Effector CD4-positive, alpha-beta T cell (primary cell): ENCODE measurements around the gene ALCAM.
"Not testable (repeated sequence)": the region's sequence is repeated elsewhere in the genome, so short reads cannot be mapped to it uniquely, and the experiment has no call there.

Experiments
- DNase-seq: peaks from one replicate; pipeline ENCODE4 v3.0.0-alpha.2; 2020

The ALCAM gene

DNA sequence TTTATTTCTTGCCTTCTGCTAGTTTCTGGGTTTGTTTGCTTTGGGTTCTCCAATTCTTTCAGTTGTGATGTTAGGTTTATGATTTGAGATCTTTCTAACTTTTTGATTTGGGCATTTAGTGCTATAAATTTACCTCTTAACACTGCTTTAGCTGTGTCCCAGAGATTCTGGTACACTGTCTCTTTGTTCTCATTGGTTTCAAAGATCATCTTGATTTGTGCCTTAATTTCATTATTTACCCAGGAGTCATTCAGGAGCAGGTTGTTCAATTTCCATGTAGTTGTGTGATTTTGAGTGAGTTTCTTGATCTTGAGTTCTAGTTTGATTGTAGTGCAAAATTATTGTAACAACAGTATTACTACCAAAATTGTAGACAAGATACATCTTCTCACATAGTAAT, 25.9 kb downstream of the ALCAM start:
- not testable (repeated sequence) for DNase-seq

DNA sequence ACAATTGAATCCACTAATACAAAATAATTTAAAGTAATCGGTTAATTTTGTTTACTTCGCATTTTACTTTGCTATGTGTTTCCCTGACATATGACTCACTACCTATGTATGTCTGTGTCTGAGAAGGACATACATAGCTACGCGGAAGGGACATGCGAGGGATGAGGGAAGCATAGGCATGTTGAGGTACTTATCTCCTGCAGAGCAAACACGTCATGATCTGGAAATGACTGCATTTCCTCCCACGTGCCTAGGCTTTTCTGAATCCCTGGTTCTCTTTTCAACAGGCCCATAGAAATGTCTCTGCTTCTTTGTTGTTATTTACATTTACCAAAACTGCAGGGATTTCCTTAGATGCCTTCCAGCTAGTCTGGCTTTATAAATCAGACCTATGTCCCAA, 27.5 kb downstream of the ALCAM start:
- DNase-seq: no peak

DNA sequence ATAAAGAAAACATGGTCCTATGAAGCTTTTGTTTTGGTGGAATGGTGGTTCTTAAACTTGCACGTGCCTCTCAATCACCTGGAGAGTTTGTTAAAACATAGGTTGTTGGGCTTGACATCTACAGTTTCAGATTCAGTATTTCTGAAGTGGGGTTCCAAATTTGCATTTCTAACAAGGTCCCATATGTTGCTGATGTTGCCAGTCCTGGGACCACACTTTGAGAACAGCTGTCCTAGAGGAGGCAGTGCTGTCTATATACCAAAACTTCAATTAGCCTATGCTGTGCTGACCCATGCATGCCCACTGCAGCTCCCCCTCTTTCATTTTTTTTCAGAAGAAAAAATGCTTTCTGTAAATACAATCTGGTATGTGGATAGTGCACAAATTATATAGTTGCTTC, 31.3 kb downstream of the ALCAM start:
- DNase-seq: no peak

DNA sequence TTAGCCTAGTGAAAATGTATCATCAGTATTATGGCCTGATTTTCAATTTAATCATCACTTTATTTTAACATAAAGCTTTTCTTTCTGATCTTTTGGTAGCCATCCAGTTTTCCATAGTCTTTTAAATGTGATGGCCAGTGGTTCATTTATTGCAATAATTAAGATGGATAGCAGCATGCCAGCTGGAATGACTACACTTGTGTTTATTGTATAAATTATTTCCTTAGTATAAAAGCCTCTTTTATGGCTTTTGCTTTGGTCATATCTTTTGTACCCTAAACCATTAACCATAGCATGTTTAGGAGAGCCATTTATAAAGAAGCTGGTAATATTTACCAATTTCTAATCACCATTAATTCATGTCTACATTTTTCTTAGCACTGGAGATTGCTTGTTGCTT, 31.7 kb downstream of the ALCAM start:
- DNase-seq: no peak

DNA sequence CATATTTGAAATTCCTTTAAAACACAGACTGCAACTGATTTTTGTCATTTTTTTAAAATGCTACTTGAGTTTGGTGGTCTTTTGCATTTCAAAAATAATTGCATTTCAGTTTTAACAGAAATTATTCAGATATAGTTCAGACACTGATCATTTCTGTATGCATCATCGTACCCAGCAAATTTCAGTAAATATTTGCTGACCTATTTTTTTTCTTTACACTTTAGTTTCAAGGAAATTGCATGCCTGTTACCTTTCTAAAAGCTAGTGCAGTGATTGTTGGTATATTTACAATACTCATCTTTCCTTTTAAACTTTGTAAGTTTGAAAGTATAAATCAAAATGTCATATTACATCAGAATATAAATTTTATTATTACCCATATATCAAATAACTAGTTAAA, 32.4 kb downstream of the ALCAM start:
- no peak for DNase-seq

DNA sequence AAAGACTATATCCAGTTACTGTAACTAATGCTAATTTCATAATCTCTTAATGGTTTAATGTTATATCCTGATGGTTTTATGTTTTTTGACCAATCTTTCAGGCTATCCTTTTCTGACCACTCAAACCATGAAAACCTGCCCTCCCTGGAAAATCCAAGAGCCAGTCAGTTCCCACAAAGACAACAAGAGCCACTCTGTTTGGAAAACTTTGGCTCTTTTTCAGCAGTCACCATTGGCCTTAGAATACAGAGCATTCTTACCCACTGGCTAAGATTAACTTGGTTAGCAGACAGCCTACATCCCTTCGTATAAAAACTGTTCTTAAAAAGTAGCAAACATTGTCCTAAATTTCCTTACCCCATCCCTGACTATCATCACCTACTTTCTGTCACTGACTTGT, 32.9 kb downstream of the ALCAM start:
- no peak for DNase-seq

DNA sequence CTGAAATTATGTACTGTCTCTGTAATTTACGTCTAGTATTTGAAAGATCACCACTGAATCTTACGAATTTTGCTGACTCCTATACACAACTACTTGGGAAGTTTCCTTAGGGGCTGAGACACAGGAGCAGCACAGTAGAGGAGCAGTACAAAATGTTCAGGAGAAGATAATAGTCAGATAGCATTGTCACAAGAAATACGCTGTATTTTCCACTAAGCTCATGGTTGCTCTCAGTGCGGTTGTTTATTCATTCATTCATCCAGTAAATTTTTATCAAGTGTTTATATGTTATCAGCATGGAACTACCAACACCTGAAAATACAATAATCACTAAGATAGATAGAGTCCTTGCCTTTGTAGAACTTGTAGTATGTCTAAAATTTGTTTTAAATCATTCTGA, 34.5 kb downstream of the ALCAM start:
- no peak for DNase-seq

DNA sequence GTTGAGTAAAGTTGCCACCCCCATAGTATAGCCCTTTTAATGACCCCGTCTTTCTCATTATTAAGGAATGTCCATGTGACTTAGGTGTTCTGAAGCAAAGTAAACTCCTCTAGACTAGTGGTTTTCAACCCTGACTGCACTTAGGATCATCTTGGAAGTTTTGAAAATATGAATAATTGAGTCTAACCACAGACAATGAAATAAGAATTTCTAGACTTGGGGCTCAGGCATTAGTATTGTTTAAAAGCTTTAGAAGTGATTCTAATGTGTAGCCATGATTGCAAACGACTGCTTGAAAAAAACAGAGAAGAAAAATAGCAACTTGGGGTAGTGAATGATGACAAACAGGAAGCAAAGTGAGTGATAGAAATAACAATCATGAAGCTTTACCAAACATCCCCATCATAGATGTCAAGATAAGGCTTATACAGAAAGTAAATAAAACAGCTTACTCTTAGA, 35.0 kb downstream of the ALCAM start:
- no peak for DNase-seq

DNA sequence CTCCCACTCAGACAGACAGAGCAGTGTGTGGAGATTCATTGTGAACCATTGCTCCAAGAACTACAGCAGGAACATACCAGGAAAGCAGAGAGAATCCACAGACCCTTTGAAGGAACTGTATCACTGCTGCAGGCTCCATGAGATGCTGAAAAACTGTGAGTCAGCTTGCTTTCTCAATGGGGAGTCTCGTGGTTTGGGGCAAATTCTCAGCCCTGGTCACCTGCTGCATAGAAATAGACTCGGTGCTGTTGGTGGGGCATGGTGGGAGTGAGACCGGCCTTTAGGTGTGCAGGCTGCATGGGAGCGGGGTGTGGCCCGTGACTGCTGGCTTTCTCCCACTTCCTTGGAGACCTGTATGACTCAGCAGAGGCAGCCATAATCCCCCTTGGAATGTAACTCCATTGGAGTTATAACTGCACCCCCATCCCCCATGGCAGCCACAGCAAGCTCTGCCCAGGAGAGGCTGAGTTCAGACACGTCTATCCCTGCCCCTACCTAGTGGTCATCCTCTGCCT, 35.6 kb downstream of the ALCAM start:
- no peak for DNase-seq

DNA sequence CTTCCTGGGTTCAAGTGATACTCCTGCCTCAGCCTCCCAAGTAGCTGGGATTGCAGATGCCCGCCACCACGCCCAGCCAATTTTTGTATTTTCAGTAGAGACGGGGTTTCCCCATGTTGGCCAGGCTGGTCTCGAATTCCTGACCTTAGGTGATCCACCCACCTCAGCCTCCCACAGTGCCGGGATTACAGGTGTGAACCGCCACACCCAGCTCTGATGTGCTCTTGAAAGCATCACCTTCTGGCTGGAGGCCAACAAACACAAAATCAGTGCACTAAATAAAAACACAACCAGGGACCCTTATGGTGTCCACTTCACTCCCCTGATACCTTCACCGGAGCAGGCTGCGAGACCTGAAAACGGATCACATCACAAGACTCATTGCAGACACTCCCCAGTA, 36.3 kb downstream of the ALCAM start:
- not testable (repeated sequence) for DNase-seq

DNA sequence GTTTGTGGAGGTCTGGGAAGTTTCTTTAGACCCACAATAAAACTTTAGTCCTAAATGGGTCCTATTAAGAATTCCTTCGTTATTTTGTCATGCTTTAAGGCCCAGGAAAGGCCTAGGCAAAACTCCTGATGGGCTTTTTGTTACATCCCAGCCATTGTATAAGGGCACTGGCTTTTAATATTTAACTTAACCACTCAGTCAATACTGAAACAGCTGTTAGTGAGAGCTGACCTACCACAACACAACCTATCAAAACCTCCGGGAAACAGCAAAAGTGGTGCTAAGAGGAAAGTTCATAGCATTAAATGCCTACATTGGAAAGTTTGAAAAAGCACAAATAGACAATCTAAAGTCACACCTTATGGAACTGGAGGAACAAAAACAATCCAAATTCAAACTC, 39.6 kb downstream of the ALCAM start:
- DNase-seq: no peak

DNA sequence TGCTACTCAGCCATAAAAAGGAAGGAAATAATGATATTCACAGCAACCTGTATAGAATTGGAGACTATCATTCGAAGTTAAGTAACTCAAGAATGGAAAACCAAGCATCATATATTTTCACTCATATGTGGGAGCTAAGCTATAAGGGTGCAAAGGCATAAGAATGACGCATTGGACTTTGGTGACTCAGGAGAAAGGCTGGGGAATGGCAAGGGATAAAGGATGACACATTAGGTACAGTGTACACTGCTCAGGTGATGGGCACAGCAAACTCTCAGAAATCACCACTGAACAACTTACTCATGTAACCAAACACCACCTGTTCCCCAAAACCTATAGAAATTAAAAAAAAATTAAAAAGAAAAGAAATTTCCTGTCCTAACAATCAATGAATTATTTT, 42.7 kb downstream of the ALCAM start:
- DNase-seq: no peak

DNA sequence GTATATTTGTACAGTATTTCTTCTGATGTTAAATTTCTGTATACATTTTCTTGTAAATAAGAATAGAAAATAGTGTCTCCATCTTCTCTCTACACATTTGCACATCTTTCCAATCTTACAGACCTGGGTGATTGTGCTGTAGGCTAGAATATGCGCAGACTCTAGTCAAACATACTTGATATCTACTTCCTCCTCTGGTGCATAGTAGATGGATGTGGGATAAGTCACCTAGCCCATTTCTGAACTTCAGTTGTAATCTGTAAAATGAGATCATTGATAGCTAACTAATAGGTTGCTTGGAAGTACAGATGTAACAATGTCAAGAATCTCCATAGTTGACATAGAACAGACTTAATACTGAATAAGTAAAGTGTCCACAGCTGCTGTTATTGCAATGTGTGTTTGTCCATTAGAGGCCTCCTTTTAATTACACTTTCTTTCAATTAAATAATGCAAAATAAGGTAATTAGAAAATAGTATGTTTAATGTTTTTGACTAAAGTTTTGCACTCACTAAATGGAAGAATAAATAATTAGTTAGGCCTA, 46.7 kb downstream of the ALCAM start:
- DNase-seq: no peak

DNA sequence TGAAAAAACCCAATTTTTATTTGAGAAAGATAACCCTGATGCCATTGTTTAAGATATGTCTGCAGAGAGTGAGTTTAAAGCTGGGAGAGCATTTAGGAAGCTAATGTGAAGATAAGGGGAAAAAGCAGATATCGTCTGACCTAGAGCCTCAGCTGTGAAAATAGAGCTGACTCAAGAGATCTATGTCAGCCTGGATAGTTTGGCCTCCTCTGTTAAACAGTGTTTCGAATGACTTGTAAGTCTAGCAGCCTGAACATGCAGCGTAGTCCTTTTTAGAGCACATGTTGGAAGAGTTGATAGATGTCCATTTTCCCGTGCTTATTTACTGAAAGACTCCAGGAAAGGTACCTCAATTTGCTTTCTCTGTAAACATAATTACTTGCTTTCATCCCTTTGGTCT, 48.1 kb downstream of the ALCAM start:
- DNase-seq: no peak

DNA sequence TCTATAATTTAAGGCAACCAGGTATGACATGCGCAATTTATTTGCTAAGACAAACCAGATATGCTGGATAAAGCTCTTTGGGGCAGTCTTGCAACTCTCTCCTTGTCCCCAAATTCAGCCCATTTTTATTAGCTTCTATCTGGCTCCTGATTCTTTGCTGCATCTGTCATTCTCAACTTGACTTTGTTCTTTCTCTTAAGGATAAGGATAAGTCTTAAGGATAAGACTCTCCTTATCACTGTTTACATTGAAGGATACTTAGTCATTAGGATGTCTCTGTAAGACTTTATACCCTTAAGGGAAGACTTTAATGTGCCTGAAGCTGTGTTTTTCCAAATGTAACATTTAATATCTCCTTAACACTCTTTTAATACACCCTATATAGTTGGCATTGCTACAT, 49.2 kb downstream of the ALCAM start:
- no peak for DNase-seq

DNA sequence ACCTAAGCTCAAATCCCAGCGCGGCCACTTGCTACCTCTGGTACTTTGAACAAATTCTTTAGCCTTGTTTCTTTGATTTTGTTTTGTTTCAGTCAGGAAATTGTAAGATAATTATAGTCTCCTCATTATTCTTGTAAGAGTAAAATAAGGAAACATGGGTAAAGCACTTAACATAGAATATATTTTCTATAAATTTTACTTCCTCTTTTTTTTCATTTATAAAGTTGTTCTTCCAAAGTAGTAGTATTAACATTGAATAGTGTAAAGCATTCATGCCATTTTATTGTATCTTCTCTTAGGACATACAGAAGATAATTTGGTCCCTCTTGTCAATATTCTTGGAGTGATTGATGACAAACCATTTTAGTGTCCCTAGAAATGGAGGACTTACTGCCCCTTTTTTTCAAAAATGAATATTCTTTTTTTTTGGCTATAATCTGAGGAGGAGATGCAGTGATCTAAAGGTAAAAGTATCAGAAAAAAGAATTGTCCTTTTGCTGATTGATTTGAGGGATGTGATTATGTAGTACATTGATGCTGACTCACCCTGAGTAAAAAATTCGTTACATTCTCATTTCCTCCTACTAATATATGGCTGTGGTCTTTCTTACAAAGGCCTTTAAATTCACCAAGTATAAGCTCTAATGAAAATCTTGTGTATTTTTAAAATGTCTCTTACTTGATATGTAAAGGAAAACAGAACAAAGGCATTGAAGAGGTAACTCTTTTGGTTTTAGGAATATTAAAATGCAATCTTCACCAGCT, 51.0 kb downstream of the ALCAM start:
- no peak for DNase-seq

DNA sequence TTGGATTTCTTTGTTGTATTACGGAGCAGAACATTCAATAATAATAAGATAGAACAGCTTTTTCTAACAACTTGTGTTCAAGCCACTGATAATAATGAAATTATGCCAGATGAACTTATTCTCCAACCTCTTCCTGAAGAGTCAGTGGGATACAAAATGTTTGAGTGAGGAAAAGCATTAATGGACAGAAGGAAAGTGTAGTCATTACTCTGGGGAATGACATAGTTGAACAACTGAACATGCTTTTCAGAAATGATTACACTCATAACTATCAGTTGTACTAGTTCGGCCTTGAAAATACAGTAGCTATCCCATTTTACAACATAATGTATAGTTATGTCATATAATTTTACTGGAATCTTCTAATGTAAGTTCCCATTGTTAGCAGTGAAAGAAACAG, 55.9 kb downstream of the ALCAM start:
- DNase-seq: no peak

DNA sequence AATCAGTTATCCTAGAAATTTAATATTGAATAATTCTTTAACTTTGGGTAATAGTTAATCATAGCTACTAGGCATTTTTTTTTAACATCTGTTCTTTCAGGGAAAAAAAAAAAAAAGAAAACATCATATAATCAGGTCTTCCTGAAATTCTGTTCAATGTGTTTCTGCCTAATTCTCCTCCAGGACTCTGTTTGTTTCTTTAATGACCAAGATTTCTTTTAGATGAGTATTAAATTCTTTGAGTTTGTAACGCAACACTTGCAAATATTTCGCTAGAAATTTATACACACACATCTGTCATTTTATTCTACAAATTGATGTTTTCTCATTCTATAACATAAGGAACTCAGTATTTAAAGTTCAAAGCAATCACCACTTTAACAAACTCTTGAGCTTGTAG, 56.7 kb downstream of the ALCAM start:
- DNase-seq: no peak

DNA sequence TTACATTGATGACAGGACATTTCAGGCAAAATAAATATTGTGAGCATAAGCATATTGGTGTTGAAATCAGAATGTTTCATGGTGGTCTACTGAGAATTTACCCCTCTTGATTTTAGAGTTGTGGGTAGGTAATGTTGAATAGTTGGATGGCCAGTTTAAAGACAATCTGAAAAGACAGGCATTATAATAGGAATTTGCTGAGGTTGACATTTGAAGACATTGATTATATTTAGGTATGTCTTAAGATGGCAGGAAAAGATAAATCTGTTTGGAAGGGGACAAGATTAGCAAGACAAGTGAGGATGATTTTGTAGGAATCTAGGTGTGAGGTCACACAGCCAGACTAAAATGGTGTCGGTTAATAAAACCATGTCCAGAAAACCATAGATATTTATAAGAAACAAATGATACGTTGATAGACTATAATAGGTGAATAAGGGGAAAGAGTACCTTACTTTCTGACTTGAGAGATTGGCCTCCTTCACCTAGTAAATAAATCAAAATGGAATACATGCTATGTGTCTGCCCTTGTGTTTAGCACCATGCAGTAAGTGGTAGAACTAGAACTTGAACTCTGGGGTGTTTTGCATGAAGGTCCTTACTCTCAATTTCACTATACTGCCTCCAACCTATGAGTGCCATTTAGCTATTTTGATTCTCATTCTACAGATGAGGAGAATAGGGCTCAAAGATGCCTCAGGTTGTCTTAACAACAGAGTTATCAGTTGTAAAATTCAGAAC, 57.9 kb downstream of the ALCAM start:
- DNase-seq: no peak

DNA sequence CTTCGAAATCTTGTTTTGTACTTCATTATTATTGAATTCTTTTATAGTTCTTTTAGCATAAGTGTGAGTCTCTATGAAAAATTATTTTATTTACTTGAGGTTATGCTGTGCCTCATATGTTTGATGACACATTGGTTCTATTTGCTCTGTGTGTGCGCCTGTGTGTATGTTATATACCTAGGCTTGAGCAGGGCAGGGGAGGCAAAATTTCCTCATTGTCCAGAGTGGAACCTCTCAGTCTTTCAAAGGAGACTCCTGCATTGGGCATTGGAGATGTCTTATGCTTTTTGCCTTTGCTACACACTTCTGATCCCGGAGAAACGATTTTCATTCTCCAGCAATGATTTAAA, 58.4 kb downstream of the ALCAM start:
- DNase-seq: no peak

DNA sequence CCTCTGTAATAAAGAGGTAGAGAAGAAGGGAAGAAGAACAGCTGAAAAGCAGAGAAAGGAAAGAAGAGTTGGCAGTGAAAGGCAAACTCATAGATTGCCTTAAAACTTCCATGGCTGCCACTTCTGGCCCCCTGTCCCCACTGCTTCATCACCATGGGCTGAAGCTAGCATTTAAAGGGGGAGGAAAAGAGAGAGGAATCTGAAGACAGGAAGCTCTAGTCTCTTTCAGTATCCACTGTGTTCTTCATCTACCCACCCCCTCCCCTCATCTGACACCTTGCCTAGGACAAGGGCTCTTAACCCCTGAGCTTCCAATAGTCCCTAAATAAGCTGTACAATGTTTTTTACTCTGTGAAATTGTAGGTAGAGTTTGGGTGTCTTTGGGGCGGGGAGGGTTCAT, 60.6 kb downstream of the ALCAM start:
- DNase-seq: no peak

DNA sequence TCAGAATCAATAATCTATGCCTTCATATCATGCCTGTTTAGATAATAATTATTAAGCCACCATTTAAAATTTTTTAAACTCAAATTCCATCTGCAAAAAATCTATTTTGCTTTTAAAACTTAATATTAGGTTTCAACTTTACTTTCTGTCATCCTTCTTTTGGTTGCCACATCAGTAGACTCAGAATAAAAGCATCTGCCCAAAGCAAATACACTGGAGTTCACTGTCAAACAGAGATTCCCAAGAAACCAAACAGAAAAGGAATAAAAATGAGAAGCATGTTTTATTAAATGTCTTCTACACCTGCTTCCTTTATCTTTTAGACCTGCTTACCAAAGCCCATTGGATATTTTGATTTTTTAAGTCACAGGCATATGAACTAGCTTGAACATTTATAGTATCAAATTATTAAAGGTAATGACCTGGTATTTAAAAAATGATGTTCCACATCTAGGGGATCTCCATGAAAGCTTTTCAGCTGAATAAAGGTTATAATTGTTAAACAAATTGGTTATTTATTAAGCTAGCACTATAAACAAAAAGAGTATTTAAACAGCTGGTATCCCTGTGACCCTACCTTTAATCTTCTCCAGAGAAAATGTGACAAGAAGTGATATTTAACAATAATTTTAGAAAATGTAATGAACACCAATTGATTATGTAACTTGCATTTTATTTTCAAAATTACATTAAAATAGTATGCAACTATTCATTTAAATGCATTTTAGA, 62.5 kb downstream of the ALCAM start:
- no peak for DNase-seq

DNA sequence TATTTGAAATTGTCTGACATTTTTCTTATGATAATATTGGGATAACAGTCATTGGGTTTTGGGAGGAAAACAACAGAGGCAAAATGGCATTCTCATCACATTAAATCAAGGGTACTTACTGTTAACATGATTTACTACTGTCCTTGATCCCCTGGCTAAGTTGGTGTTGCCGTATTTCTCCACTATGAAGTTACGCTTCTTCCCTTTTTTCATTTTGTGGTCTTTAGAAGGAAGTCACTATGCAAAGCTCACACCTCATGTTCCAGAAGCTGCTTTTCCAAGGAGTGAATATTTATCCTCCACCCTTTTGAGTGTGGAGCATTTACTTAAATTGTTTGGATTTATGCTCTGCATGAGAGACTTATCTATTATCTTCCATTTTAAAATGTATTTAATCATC, 63.7 kb downstream of the ALCAM start:
- DNase-seq: no peak
